Thyroid gland (tissue), 4 donors: ENCODE measurements around the gene SCCPDH.

Experiments
- POLR2A ChIP-seq, 2 donors: fragments of 450-650 bp; IDR thresholded peaks; one replicate each; pipeline ENCODE4 v1.6.1; 2017; ENCODE audit warnings: antibody characterized with exemption in 2 of 2, mild to moderate bottlenecking in 2 of 2, moderate library complexity in 1 of 2
- TF ChIP-seq, protein P1 (sequence below), 6 experiments: fragments of 200-600 bp in 3 of 6; fragments of 450-650 bp in 3 of 6; sonication (generic) in 3 of 6; IDR thresholded peaks; one replicate each; pipeline ENCODE4 v1.5.1; 2016 to 2019; ENCODE audit warnings: antibody characterized with exemption in 6 of 6, mild to moderate bottlenecking in 2 of 6, inconsistent platforms in 1 of 6, moderate library complexity in 1 of 6

DNA sequence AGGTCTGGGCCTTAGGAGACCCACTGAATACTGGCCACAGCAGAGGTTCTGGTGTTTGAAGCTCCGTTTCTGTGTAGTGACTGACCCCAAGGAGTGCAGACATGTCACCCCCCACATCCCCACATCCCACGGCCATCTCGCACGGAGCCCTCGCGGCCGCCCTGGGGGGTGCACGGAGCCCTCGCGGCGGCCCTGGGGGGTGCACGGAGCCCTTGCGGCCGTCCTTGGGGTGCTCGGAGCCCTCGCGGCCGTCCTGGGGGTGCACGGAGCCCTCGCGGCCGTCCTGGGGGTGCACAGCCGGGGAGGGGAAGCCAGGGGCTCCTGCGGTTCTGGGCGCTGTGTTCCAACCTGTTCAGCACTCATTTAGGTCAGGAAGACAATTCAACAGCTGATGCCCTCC lies 68.4 kb downstream of the SCCPDH start:
- TF ChIP-seq, protein P1, sequence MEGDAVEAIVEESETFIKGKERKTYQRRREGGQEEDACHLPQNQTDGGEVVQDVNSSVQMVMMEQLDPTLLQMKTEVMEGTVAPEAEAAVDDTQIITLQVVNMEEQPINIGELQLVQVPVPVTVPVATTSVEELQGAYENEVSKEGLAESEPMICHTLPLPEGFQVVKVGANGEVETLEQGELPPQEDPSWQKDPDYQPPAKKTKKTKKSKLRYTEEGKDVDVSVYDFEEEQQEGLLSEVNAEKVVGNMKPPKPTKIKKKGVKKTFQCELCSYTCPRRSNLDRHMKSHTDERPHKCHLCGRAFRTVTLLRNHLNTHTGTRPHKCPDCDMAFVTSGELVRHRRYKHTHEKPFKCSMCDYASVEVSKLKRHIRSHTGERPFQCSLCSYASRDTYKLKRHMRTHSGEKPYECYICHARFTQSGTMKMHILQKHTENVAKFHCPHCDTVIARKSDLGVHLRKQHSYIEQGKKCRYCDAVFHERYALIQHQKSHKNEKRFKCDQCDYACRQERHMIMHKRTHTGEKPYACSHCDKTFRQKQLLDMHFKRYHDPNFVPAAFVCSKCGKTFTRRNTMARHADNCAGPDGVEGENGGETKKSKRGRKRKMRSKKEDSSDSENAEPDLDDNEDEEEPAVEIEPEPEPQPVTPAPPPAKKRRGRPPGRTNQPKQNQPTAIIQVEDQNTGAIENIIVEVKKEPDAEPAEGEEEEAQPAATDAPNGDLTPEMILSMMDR (IDR thresholded peaks at IDR 0.05), result no peak
- no peak for TF ChIP-seq POLR2A (IDR thresholded peaks at IDR 0.05)
